Muscle layer of duodenum (tissue), 2 donors: ENCODE results near the gene LGALS16.
"Not testable (repeated sequence)": the region's sequence is repeated elsewhere in the genome, so short reads cannot be mapped to it uniquely, and the experiment has no call there.

Experiments used
- H3K27ac ChIP-seq: one replicate; pipeline ENCODE4 v1.7.0; 2013; ENCODE audit warnings: mild to moderate bottlenecking, low read length
- H3K27me3 ChIP-seq: one replicate; pipeline ENCODE4 v1.7.0; 2013; ENCODE audit warnings: low read depth, mild to moderate bottlenecking, control low read depth, low read length
- H3K36me3 ChIP-seq, 2 donors: one replicate each; pipeline ENCODE4 v1.7.0; 2013; ENCODE audit warnings: low read length in 2 of 2, control low read depth in 1 of 2, mild to moderate bottlenecking in 1 of 2; ENCODE audit not compliant: insufficient read depth in 2 of 2, control insufficient read depth in 1 of 2
- H3K4me1 ChIP-seq, 2 donors: one replicate each; pipeline ENCODE4 v1.7.0; 2013; ENCODE audit warnings: low read length in 2 of 2, mild to moderate bottlenecking in 2 of 2, control low read depth in 1 of 2, moderate library complexity in 1 of 2; ENCODE audit not compliant: insufficient read depth in 2 of 2, control insufficient read depth in 1 of 2
- H3K4me3 ChIP-seq, 2 donors: one replicate each; pipeline ENCODE4 v1.7.0; 2013; ENCODE audit warnings: low read length in 2 of 2, low read depth in 1 of 2, mild to moderate bottlenecking in 1 of 2
- H3K9me3 ChIP-seq, 2 donors: one replicate each; pipeline ENCODE4 v1.7.0; 2013; ENCODE audit warnings: low read length in 2 of 2, control low read depth in 1 of 2, mild to moderate bottlenecking in 1 of 2; ENCODE audit not compliant: control insufficient read depth in 1 of 2
- donor health status: healthy.

Gene LGALS16, protein sequence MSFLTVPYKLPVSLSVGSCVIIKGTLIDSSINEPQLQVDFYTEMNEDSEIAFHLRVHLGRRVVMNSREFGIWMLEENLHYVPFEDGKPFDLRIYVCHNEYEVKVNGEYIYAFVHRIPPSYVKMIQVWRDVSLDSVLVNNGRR

DNA sequence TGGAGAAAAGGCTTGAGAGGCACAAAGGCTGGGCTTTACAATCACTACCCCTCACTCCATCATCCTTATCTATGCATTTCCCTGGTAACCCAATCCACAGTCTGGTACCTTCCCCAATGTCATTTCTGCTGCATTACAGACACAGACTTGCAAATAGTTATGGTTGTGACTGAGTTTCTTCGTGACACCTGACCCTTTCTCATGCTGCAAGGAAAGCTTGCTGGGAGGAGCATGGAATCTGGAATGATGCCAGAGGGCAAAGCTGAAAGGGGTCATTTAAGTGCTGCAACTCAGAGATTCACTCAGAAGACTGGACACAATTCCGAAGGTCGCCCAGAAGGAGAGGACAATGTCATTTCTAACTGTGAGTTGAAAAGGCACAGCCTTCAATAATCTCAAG, at the start of gene LGALS16:
Gene LGALS16, plus strand, starts transcription at position 301 of the 400 bp plus-strand sequence. Its CDS starts 49 bp downstream, at position 350.
- Histone ChIP-seq H3K4me1 (no peaks in the 10 kb centered on the region), H3K9me3 (no peaks in the 10 kb centered on the region), H3K27me3 (no peaks in the 10 kb centered on the region), H3K4me3 (no peak within 1 kb of the TSS), H3K36me3 (no peaks in the 10 kb centered on the region), H3K27ac (no peak within 1 kb of the TSS)

DNA sequence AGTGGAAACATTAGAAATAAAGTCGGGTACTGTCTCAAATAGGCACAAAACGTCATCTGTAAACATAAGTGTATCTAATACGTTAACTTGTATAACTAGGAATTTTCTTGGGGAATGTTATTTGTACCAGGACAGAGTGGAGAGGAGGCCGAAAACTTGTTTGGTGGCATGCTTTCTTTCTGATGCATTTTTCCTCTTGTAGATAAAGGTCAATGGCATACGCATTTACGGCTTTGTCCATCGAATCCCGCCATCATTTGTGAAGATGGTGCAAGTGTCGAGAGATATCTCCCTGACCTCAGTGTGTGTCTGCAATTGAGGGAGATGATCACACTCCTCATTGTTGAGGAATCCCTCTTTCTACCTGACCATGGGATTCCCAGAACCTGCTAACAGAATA, 48.7 kb upstream of the LGALS16 start:
- H3K9me3 ChIP-seq, result no peaks in the 10 kb centered on the region
- H3K27ac ChIP-seq, result no peak overlapping the region
- H3K36me3 ChIP-seq, result no peaks in the 10 kb centered on the region
- H3K4me3 ChIP-seq, result no peak overlapping the region
- no peaks in the 10 kb centered on the region for H3K4me1 ChIP-seq
- no peaks in the 10 kb centered on the region for H3K27me3 ChIP-seq

DNA sequence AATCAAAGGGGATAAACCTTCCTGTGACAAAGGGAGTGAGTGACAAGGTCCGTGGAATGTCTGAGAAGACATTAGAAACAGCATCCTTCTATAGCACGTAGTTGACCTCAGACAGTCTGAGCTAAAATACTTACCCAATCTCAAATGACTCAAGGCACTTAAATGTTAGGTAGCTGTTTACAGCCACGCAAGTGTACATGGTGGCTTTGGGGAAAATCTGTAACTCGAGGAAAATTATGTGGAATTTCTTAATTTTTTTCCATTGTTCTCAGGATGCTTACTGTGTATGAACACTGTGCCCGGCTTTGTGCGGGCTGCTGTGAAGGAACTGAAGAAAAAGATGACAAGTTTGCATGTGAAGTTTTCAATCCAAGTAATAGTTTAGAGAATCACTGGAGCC, 48.2 kb upstream of the LGALS16 start:
- no peaks in the 10 kb centered on the region for H3K36me3 ChIP-seq
- no peak overlapping the region for H3K27ac ChIP-seq
- H3K27me3 ChIP-seq, result no peaks in the 10 kb centered on the region
- H3K4me3 ChIP-seq, result no peak overlapping the region
- no peaks in the 10 kb centered on the region for H3K9me3 ChIP-seq
- H3K4me1 ChIP-seq, result no peaks in the 10 kb centered on the region

DNA sequence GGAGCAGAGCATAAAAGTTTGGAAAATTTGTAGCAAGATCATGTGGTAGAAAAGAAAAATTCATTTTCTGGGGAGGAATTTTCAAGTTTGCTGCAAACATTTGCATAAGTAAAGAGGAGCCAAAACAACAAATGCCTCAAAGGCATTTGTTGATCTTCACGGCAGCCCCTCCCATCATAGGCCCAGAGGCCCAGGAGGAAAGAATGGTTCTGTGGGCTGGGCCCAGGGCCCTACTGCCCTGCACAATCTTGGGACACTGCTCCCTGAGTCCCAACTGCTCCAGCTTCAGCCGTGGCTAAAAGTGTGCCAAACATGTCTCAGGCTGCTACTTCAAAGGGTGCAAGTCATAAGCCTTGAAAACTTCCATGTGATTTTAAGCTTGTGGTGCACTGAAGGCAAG, 42.1 kb upstream of the LGALS16 start:
- Histone ChIP-seq H3K27ac (no peak overlapping the region), H3K27me3 (peaks cover 3% of the 10 kb centered on the region), H3K4me3 (no peak overlapping the region), H3K4me1 (no peaks in the 10 kb centered on the region), H3K9me3 (peaks cover 0 to 5% of the 10 kb centered on the region in 2 donors), H3K36me3 (no peaks in the 10 kb centered on the region)

DNA sequence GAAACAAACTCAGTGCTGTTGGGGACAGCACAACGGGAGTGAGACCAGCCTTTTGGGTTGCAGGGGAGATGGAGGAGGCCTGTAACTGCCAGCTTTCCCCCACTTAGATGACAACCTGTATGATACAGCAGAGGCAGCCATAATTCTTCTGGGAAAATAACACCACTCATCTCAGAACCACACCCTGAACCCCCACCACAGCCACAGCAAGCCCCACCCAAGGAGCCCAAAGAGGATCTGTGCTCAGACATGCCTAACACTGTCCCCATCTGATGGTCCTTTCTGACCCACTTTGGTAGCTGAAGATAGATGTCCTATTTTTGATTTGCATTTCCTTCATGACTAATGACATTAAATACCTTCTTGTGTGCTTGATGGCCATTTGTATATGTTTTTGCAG, 38.0 kb upstream of the LGALS16 start:
- no peak overlapping the region for H3K27ac ChIP-seq
- no peaks in the 10 kb centered on the region for H3K36me3 ChIP-seq
- H3K4me3 ChIP-seq, result no peak overlapping the region
- peaks cover 3% of the 10 kb centered on the region for H3K27me3 ChIP-seq
- H3K9me3 ChIP-seq, result peaks cover 0 to 5% of the 10 kb centered on the region in 2 donors
- H3K4me1 ChIP-seq, result no peaks in the 10 kb centered on the region

DNA sequence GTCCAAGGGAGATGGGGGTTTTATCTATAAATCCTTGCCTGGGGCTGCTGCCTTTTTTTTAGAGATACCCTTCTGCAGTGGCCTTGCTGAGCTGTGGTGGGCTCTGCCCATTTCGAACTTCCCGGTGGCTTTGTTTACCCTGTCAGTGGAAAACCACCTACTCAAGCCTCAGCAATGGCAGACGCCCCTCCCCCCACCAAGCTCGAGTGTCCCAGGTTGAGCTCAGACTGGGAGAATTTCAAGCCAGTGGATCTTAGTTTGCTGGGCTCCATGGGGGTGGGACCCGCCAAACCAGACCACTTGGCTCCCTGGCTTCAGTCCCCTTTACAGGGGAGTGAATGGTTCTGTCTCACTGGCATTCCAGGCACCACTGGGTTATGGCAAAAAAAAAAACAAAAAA, 31.8 kb upstream of the LGALS16 start:
- no peaks in the 10 kb centered on the region for H3K4me1 ChIP-seq
- H3K27me3 ChIP-seq, result no peaks in the 10 kb centered on the region
- H3K27ac ChIP-seq, result no peak overlapping the region

DNA sequence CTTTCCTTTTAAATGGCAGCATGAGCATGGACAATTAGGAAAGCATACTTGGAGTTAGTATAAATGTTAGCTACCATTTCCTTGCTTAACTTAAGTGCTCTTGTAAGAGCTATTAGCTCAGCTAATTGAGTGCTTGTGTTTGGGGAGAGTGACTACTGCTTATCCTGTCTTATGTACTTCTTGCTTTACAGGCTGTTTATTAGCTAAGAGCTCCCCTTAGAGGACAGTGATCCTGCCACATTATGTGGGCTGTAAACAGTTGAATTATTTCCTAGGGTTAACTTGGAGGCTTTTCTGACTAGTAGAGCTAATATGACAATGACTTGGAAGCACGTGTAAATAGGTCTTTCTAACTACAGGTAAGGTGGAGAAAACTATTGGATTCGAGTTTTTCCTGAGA, 28.1 kb upstream of the LGALS16 start:
- H3K27ac ChIP-seq, H3K4me1 ChIP-seq, H3K36me3 ChIP-seq, H3K27me3 ChIP-seq, H3K9me3 ChIP-seq, H3K4me3 ChIP-seq: not testable (repeated sequence)

More for the DNA sequence above, 31.8 kb upstream of the LGALS16 start:
- Histone ChIP-seq H3K36me3 (no peaks in the 10 kb centered on the region), H3K4me3 (no peak overlapping the region), H3K9me3 (peaks cover 0 to 2% of the 10 kb centered on the region in 2 donors)

DNA sequence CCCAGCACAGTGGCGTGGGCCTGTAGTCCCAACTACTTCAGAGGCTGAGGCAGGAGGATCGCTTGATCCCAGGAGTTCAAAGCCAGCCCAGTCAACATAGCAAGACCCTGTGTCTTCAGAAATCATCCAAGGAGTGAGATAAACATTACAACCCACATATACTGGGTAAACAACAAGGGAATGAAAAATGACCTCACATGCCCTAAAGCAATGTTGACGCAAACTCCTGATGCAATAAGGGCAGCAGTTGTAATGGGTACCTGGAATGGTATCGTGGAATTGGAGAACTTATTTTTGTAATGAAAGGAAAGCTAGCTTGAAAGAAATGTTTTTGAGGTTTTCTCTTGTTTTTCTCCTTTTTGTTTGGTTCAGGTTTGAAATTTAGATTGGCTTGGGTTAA, 24.5 kb upstream of the LGALS16 start:
- H3K27ac ChIP-seq, result no peak overlapping the region
- no peaks in the 10 kb centered on the region for H3K36me3 ChIP-seq
- H3K4me1 ChIP-seq, result no peaks in the 10 kb centered on the region
- peaks cover 0 to 2% of the 10 kb centered on the region in 2 donors for H3K9me3 ChIP-seq
- H3K4me3 ChIP-seq, result no peak overlapping the region
- H3K27me3 ChIP-seq, result no peaks in the 10 kb centered on the region

DNA sequence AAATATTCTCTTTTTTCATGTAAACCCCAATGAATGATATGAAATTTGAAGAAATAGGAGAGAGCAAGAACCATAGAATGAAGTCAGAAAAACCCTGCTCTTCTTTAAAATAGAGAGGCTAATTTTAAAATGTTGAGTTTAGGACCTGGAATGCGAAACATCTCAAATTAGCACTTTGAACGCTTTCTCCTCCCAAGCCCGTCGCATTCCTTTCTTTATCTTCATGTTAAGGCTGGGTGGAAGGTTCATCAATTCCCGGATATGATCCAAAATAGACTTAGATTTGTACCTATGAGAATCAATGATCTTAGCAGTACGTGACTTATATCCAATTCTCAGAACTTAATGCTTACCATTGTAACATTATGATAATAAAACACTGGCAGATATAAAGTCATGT, 24.1 kb upstream of the LGALS16 start:
- Histone ChIP-seq H3K4me3 (no peak overlapping the region), H3K4me1 (no peaks in the 10 kb centered on the region), H3K9me3 (peaks cover 0 to 2% of the 10 kb centered on the region in 2 donors), H3K27me3 (no peaks in the 10 kb centered on the region), H3K27ac (no peak overlapping the region), H3K36me3 (no peaks in the 10 kb centered on the region)

DNA sequence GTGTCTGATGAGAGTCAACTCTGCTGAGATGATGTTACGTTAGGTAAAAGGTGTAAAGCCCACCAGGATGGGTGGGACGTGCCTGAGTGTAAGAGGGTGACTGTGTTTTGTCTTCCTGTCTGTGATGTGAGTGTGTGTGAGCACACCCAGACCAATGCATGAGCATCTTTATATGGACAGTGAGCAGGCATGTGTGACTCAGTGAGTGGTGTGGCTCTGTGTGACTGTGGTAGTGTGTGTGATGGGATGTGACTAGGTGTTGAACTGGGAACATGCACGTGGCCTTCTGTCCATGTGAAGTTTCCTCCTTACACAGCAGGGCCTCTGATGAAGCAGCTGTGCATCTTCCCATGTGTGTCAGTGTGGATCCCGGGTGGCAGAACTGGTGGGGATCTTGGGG, 17.8 kb upstream of the LGALS16 start:
- Histone ChIP-seq H3K4me1 (no peaks in the 10 kb centered on the region), H3K9me3 (no peaks in the 10 kb centered on the region), H3K36me3 (no peaks in the 10 kb centered on the region), H3K4me3 (no peak overlapping the region), H3K27me3 (no peaks in the 10 kb centered on the region), H3K27ac (no peak overlapping the region)

DNA sequence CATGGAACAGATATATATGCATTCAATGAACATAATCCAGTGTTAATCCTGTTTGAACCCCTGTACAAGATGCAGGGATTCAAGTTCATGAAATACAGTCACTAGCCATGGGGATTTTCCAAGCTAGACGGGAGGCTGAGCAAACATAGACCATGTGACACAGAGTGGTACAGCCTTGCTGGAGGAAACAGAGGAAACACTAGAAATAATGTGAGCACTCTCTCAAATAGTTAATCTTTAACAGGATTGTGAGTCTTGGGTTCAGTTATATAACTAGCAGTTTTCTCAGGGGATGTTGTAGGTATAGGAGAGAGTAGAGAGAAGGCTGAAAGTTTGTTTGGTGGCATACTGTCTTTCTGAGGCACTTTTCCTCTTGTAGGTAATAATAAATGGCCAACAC, 13.9 kb upstream of the LGALS16 start:
- H3K4me1 ChIP-seq, result no peaks in the 10 kb centered on the region
- H3K27ac ChIP-seq, result no peak overlapping the region
- H3K4me3 ChIP-seq, result no peak overlapping the region
- no peaks in the 10 kb centered on the region for H3K36me3 ChIP-seq
- H3K9me3 ChIP-seq, result no peaks in the 10 kb centered on the region
- H3K27me3 ChIP-seq, result no peaks in the 10 kb centered on the region

DNA sequence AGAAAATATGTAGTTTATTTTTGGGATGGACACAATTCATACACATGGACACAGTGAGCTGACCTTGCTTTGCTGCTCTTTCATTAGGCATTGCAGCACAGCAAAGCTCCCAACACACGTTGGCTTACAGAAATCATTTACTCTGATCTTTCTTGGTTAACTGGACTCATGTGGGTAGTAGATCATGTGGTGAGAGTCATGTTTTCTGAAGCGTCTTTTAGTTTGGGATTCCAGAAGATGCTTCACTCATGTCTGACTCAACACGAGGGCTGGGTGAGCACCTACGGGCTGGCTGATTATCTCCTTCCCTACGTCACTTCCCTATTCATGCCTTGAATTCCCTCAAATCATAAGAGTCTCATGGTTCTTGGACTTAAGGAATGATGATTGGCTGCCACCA, 12.1 kb upstream of the LGALS16 start:
- H3K36me3 ChIP-seq, result no peaks in the 10 kb centered on the region
- no peak overlapping the region for H3K27ac ChIP-seq
- H3K9me3 ChIP-seq, result no peaks in the 10 kb centered on the region
- no peaks in the 10 kb centered on the region for H3K4me1 ChIP-seq
- H3K4me3 ChIP-seq, result no peak overlapping the region
- H3K27me3 ChIP-seq, result no peaks in the 10 kb centered on the region
